H9 (cell line): ENCODE data around the gene UFM1. TPM values are rescaled to one million over a fixed set of nuclear protein-coding genes. Genes with fewer than 3 reads are reported as not detected.
"Not testable (repeated sequence)": the region's sequence is repeated elsewhere in the genome, so short reads cannot be mapped to it uniquely, and the experiment has no call there.

Experiments used
- DNase-seq: peaks from one replicate; pipeline ENCODE4 v3.0.0-alpha.2; 2017
- H2AFZ ChIP-seq: one replicate; pipeline ENCODE4 v1.6.1; 2013; ENCODE audit warnings: mild to moderate bottlenecking, low read length, control low read depth, moderate library complexity
- H2AK5ac ChIP-seq: 2 replicates; pipeline ENCODE4 v1.6.1; 2013; ENCODE audit warnings: low read length, control low read depth, mixed read lengths; ENCODE audit not compliant: insufficient read length
- H2BK120ac ChIP-seq: one replicate; pipeline ENCODE4 v1.6.1; 2013; ENCODE audit warnings: low read depth, mild to moderate bottlenecking, low read length, control low read depth, inconsistent platforms; ENCODE audit not compliant: poor library complexity, severe bottlenecking
- H2BK12ac ChIP-seq: 2 replicates; pipeline ENCODE4 v1.6.1; 2013; ENCODE audit warnings: low read length, control low read depth, mixed read lengths, low read depth; ENCODE audit not compliant: insufficient read length
- H2BK15ac ChIP-seq: 2 replicates; pipeline ENCODE4 v1.6.1; 2013; ENCODE audit warnings: low read depth, low read length, control low read depth
- H2BK20ac ChIP-seq: one replicate; pipeline ENCODE4 v1.6.1; 2013; ENCODE audit warnings: low read depth, mild to moderate bottlenecking, low read length, control low read depth, inconsistent platforms; ENCODE audit not compliant: poor library complexity, severe bottlenecking
- H2BK5ac ChIP-seq: 2 replicates; pipeline ENCODE4 v1.6.1; 2013; ENCODE audit warnings: low read length, control low read depth, mixed read lengths; ENCODE audit not compliant: insufficient read length
- H3K14ac ChIP-seq: 2 replicates; pipeline ENCODE4 v1.6.1; 2013; ENCODE audit warnings: low read length, control low read depth; ENCODE audit not compliant: insufficient read depth
- H3K18ac ChIP-seq: 2 replicates; pipeline ENCODE4 v1.6.1; 2013; ENCODE audit warnings: low read depth, mild to moderate bottlenecking, mixed read lengths, low read length, control low read depth; ENCODE audit not compliant: insufficient read length
- H3K23ac ChIP-seq: 2 replicates; pipeline ENCODE4 v1.6.1; 2013; ENCODE audit warnings: low read length, control low read depth, mixed read lengths, low read depth; ENCODE audit not compliant: insufficient read length
- H3K23me2 ChIP-seq: 2 replicates; pipeline ENCODE4 v1.6.1; 2013; ENCODE audit warnings: low read depth, mild to moderate bottlenecking, mixed read lengths, low read length, control low read depth; ENCODE audit not compliant: insufficient read length, poor library complexity, severe bottlenecking
- H3K27ac ChIP-seq: 2 replicates; pipeline ENCODE4 v1.5.1; 2013; ENCODE audit warnings: low read length, control low read depth, mixed read lengths, low read depth; ENCODE audit not compliant: insufficient read length
- H3K27me3 ChIP-seq: 2 replicates; pipeline ENCODE4 v1.6.1; 2013; ENCODE audit warnings: low read length, control low read depth, inconsistent platforms; ENCODE audit not compliant: insufficient read depth
- H3K4ac ChIP-seq: 2 replicates; pipeline ENCODE4 v1.6.1; 2013; ENCODE audit warnings: low read depth, mild to moderate bottlenecking, control low read depth, inconsistent platforms, low read length, moderate library complexity
- H3K4me1 ChIP-seq: 2 replicates; pipeline ENCODE4 v1.6.1; 2013; ENCODE audit warnings: low read length, control low read depth, inconsistent platforms; ENCODE audit not compliant: insufficient read depth
- H3K4me2 ChIP-seq: 2 replicates; pipeline ENCODE4 v1.6.1; 2013; ENCODE audit warnings: low read length, control low read depth, mixed read lengths; ENCODE audit not compliant: insufficient read length, insufficient read depth
- H3K56ac ChIP-seq: 2 replicates; pipeline ENCODE4 v1.6.1; 2013; ENCODE audit warnings: low read depth, mild to moderate bottlenecking, mixed read lengths, low read length, control low read depth; ENCODE audit not compliant: insufficient read length
- H3K79me1 ChIP-seq: 2 replicates; pipeline ENCODE4 v1.6.1; 2013; ENCODE audit warnings: low read depth, mild to moderate bottlenecking, moderate library complexity, low read length, control low read depth, inconsistent platforms; ENCODE audit not compliant: insufficient read depth, poor library complexity, severe bottlenecking
- H3K79me2 ChIP-seq: 2 replicates; pipeline ENCODE4 v1.6.1; 2013; ENCODE audit warnings: low read length, control low read depth, inconsistent platforms; ENCODE audit not compliant: insufficient read depth
- H3K9ac ChIP-seq: 2 replicates; pipeline ENCODE4 v1.6.1; 2013; ENCODE audit warnings: low read length, control low read depth, mixed read lengths; ENCODE audit not compliant: insufficient read length; ENCODE audit errors: extremely low read depth
- H3K9me3 ChIP-seq: one replicate; pipeline ENCODE4 v1.6.1; 2013; ENCODE audit warnings: low read depth, low read length, inconsistent platforms; ENCODE audit not compliant: control insufficient read depth
- H3T11ph ChIP-seq: one replicate; pipeline ENCODE4 v1.6.1; 2013; ENCODE audit warnings: mild to moderate bottlenecking, low read length, control low read depth, inconsistent platforms
- H4K20me1 ChIP-seq: one replicate; pipeline ENCODE4 v1.6.1; 2013; ENCODE audit not compliant: control insufficient read depth, insufficient read length, insufficient read depth
- H4K5ac ChIP-seq: 2 replicates; pipeline ENCODE4 v1.6.1; 2013; ENCODE audit warnings: low read depth, mild to moderate bottlenecking, mixed read lengths, low read length, control low read depth; ENCODE audit not compliant: insufficient read length
- H4K8ac ChIP-seq: replicated peaks from 2 replicates; pipeline ENCODE4 v1.6.1; 2013; ENCODE audit warnings: low read length, control low read depth, mixed read lengths, low read depth; ENCODE audit not compliant: insufficient read length
- H4K91ac ChIP-seq: 2 replicates; pipeline ENCODE4 v1.6.1; 2013; ENCODE audit warnings: low read depth, mild to moderate bottlenecking, moderate library complexity, mixed read lengths, low read length, control low read depth; ENCODE audit not compliant: insufficient read length
- H3K27ac Mint-ChIP-seq, 3 experiments: 2 replicates in 2 of 3; 3 replicates in 1 of 3; pipeline ENCODE4 v1.8.0; 2020 to 2021; ENCODE audit warnings: mixed read lengths in 3 of 3, mild to moderate bottlenecking in 1 of 3, moderate library complexity in 1 of 3
- H3K27me3 Mint-ChIP-seq: 2 replicates; pipeline ENCODE4 v1.8.0; 2021; ENCODE audit warnings: low read depth, mild to moderate bottlenecking, moderate library complexity, mixed read lengths
- H3K36me3 Mint-ChIP-seq, 3 experiments: 2 replicates in 2 of 3; 3 replicates in 1 of 3; pipeline ENCODE4 v1.8.0; 2020 to 2021; ENCODE audit warnings: low read depth in 3 of 3, mixed read lengths in 3 of 3; ENCODE audit not compliant: insufficient read depth in 1 of 3
- H3K4me1 Mint-ChIP-seq, 2 experiments: 2 replicates each; pipeline ENCODE4 v1.8.0; 2020; ENCODE audit warnings: mixed read lengths in 2 of 2
- H3K4me3 Mint-ChIP-seq, 2 experiments: 2 replicates in 1 of 2; 3 replicates in 1 of 2; pipeline ENCODE4 v1.8.0; 2020 to 2021; ENCODE audit warnings: mild to moderate bottlenecking in 2 of 2, mixed read lengths in 2 of 2, moderate library complexity in 1 of 2
- H3K9me3 Mint-ChIP-seq, 2 experiments: 2 replicates in 1 of 2; 3 replicates in 1 of 2; pipeline ENCODE4 v1.8.0; 2020; ENCODE audit warnings: mild to moderate bottlenecking in 2 of 2, mixed read lengths in 2 of 2, moderate library complexity in 1 of 2
- WGBS: extraction: QIAGEN DNeasy Blood & Tissue Kit; methylation state at CpG from one replicate; pipeline ENCODE4 v1.1.7; 2013; ENCODE audit warnings: missing lambda C conversion rate, low lambda C conversion rate, mixed read lengths; ENCODE audit not compliant: insufficient read length; ENCODE audit errors: extremely low coverage; 5-methylcytosine and 5-hydroxymethylcytosine counted together
- total RNA-seq: library from RNA; stranded (reverse); gene quantifications from 2 replicates; pipeline ENCODE4 v1.2.1, GENCODE V29; 2021
- TF ChIP-seq, protein P1 (sequence below): fragments of 200-600 bp; sonication (generic); conservative IDR thresholded peaks from 3 replicates; pipeline ENCODE4 v1.8.0; 2021; ENCODE audit warnings: antibody characterized with exemption, mild to moderate bottlenecking

The UFM1 gene
- total RNA-seq, 1 experiment from 2014 or later: 57.3 TPM

DNA sequence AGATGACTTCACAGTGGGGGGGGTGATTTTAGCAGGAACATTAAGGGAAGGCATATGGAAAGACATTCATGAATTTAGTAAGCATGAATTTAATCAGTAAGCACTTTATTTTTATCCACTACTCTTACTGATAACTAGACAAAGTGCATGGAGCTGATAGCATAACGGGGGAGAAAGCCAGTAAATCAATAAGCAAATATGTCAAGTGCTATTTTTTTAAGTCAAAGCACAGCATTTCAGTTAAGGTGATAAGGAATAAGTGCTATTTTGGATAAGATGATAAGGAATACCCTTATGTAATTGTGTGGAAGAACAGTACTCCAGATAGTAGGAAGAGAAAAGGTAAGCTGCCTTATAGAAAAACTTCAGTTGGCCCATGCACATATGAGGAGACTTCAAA lies 19.4 kb downstream of the UFM1 start:
- no peak overlapping the region for H2BK15ac ChIP-seq
- H3K27ac ChIP-seq: no peak overlapping the region
- no CpG with 5 or more reads among the region's 1 CpG for WGBS
- H3K23me2 ChIP-seq: no peaks in the 10 kb centered on the region
- H3K27ac Mint-ChIP-seq: no peak overlapping the region
- H3K4me1 Mint-ChIP-seq: peaks cover 2 to 10% of the 10 kb centered on the region in 2 experiments
- no peaks in the 10 kb centered on the region for H3K27me3 ChIP-seq
- H3K4ac ChIP-seq: no peak overlapping the region
- H3K79me1 ChIP-seq: no peaks in the 10 kb centered on the region
- no peak overlapping the region for H2AK5ac ChIP-seq
- no peak overlapping the region for H3T11ph ChIP-seq
- no peak overlapping the region for H2BK20ac ChIP-seq
- H3K4me3 Mint-ChIP-seq: no peak overlapping the region
- H3K27me3 Mint-ChIP-seq: no peaks in the 10 kb centered on the region
- no peak overlapping the region for H4K5ac ChIP-seq
- no peaks in the 10 kb centered on the region for H3K79me2 ChIP-seq
- TF ChIP-seq, protein P1, sequence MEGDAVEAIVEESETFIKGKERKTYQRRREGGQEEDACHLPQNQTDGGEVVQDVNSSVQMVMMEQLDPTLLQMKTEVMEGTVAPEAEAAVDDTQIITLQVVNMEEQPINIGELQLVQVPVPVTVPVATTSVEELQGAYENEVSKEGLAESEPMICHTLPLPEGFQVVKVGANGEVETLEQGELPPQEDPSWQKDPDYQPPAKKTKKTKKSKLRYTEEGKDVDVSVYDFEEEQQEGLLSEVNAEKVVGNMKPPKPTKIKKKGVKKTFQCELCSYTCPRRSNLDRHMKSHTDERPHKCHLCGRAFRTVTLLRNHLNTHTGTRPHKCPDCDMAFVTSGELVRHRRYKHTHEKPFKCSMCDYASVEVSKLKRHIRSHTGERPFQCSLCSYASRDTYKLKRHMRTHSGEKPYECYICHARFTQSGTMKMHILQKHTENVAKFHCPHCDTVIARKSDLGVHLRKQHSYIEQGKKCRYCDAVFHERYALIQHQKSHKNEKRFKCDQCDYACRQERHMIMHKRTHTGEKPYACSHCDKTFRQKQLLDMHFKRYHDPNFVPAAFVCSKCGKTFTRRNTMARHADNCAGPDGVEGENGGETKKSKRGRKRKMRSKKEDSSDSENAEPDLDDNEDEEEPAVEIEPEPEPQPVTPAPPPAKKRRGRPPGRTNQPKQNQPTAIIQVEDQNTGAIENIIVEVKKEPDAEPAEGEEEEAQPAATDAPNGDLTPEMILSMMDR: no peak
- no peak overlapping the region for H2BK120ac ChIP-seq
- H2BK5ac ChIP-seq: no peak overlapping the region
- no peak overlapping the region for H4K91ac ChIP-seq
- H3K4me1 ChIP-seq: no peaks in the 10 kb centered on the region
- no peak overlapping the region for H3K23ac ChIP-seq
- H2AFZ ChIP-seq: no peak overlapping the region
- no peak overlapping the region for H3K18ac ChIP-seq
- H3K9me3 Mint-ChIP-seq: no peaks in the 10 kb centered on the region
- H3K4me2 ChIP-seq: no peak overlapping the region
- H3K36me3 Mint-ChIP-seq: no peaks in the 10 kb centered on the region
- DNase-seq: no peak
- no peak overlapping the region for H3K9ac ChIP-seq
- no peak overlapping the region for H2BK12ac ChIP-seq
- H3K56ac ChIP-seq: no peak overlapping the region
- no peaks in the 10 kb centered on the region for H3K9me3 ChIP-seq
- no peak overlapping the region for H3K14ac ChIP-seq
- H4K8ac ChIP-seq: no peak overlapping the region
- H4K20me1 ChIP-seq: no peaks in the 10 kb centered on the region

- H3K27me3 ChIP-seq, H2BK120ac ChIP-seq, H3K18ac ChIP-seq, H3K23ac ChIP-seq, H3K27ac Mint-ChIP-seq, H3K27ac ChIP-seq, H3K4me1 Mint-ChIP-seq, H4K8ac ChIP-seq, H3K4me3 Mint-ChIP-seq, H3K27me3 Mint-ChIP-seq, H4K91ac ChIP-seq, H3K9ac ChIP-seq, H2BK5ac ChIP-seq, H3K36me3 Mint-ChIP-seq, DNase-seq, H3K14ac ChIP-seq, H3K4me2 ChIP-seq, H3K56ac ChIP-seq, H3T11ph ChIP-seq, H3K79me1 ChIP-seq, H3K79me2 ChIP-seq, H2AK5ac ChIP-seq, H2BK15ac ChIP-seq, H2AFZ ChIP-seq, H3K4me1 ChIP-seq, H3K9me3 ChIP-seq, H2BK20ac ChIP-seq, H2BK12ac ChIP-seq, H3K4ac ChIP-seq, H3K23me2 ChIP-seq, H4K5ac ChIP-seq, H3K9me3 Mint-ChIP-seq, H4K20me1 ChIP-seq: not testable (repeated sequence)
- no CpG with 5 or more reads among the region's 3 CpGs for WGBS
Measured at GRCh38 chr13:38370096-38370495, 20.4 kb downstream of the UFM1 start.
